ENCODE measurements around the gene TRIM23. TPM values are rescaled to one million over a fixed set of nuclear protein-coding genes. Genes with fewer than 3 reads are reported as not detected.

TRIM23 gene
- total and polyA plus RNA-seq, 2 donors (not counting 1 experiment from before 2014, with no cell fraction given): 3.1 to 21.0 TPM

- no peaks in the 10 kb centered on the region for H3K9me3 Mint-ChIP-seq (ENCODE audit: insufficient read depth)
- H3K4me3 Mint-ChIP-seq: no peak overlapping the region
- Histone ChIP-seq H3K4me1 (ENCODE audit: control insufficient read depth in 2 of 2, insufficient read depth in 2 of 2, low read length in 2 of 2) (peaks cover 7 to 14% of the 10 kb centered on the region in 2 donors), H3K36me3 (replicated peaks in 1 of 2; ENCODE audit: control extremely low read depth in 1 of 2, control insufficient read depth in 1 of 2, extremely low read depth in 1 of 2, insufficient read depth in 2 of 2, low read length in 1 of 2) (peaks cover 6 to 19% of the 10 kb centered on the region in 2 experiments), H3K79me2 (ENCODE audit: control insufficient read depth, insufficient read depth, low read length) (peaks cover 82% of the 10 kb centered on the region), H3K27me3 (replicated peaks in 1 of 4; ENCODE audit: control extremely low read depth in 1 of 4, control insufficient read depth in 3 of 4, insufficient read depth in 4 of 4, low read length in 3 of 4) (no peaks in the 10 kb centered on the region), H4K20me1 (ENCODE audit: control insufficient read depth, insufficient read depth, low read length, poor library complexity, severe bottlenecking) (peaks cover 6% of the 10 kb centered on the region), H2AFZ (ENCODE audit: insufficient read depth, low read depth, low read length, poor library complexity, severe bottlenecking) (no peak overlapping the region), H3K27ac (ENCODE audit: low read length in 2 of 2) (no peak overlapping the region), H3K9ac (ENCODE audit: low read length) (no peak overlapping the region), H3K4me3 (ENCODE audit: control extremely low read depth in 1 of 5, extremely low read depth in 1 of 5, insufficient read depth in 1 of 5, low read depth in 2 of 5, low read length in 4 of 5) (no peak overlapping the region), H3K4me2 (replicated peaks; ENCODE audit: low read depth, low read length, poor library complexity, severe bottlenecking) (no peak overlapping the region), H3K9me3 (ENCODE audit: control extremely low read depth in 1 of 3, control insufficient read depth in 2 of 3, insufficient read depth in 1 of 3, low read length in 2 of 3) (no peaks in the 10 kb centered on the region)
- 90% methylated on average over 2 of the region's 4 CpGs for WGBS (ENCODE audit: insufficient coverage)
- no peak for DNase-seq
- POLR2A ChIA-PET: no interaction called here
- H3K27ac Mint-ChIP-seq: no peak overlapping the region
- CTCF ChIA-PET: no interaction called here
- H3K4me1 Mint-ChIP-seq: peaks cover 28% of the 10 kb centered on the region
- TF ChIP-seq EZH2 (IDR thresholded peaks at IDR 0.05; ENCODE audit: borderline replicate concordance, insufficient read depth, low read depth, low read length, poor library complexity, severe bottlenecking): no peak
- no peak for ATAC-seq (ENCODE audit: low read depth)
- no peaks in the 10 kb centered on the region for H3K27me3 Mint-ChIP-seq
- intact Hi-C loops (cut with micrococcal nuclease): loop anchor here (5.0 kb wide), 1 partner anchor 138 kb away; the partner anchor contains the start of gene ADAMTS6
Measured at GRCh38 chr5:65620021-65620420, 4.1 kb downstream of the TRIM23 start.

- Histone ChIP-seq H3K9me3 (ENCODE audit: control extremely low read depth in 1 of 3, control insufficient read depth in 2 of 3, insufficient read depth in 1 of 3, low read length in 2 of 3) (no peaks in the 10 kb centered on the region), H3K4me1 (ENCODE audit: control insufficient read depth in 2 of 2, insufficient read depth in 2 of 2, low read length in 2 of 2) (no peaks in the 10 kb centered on the region), H3K9ac (ENCODE audit: low read length) (no peak overlapping the region), H3K4me3 (ENCODE audit: control extremely low read depth in 1 of 5, extremely low read depth in 1 of 5, insufficient read depth in 1 of 5, low read depth in 2 of 5, low read length in 4 of 5) (no peak overlapping the region), H4K20me1 (ENCODE audit: control insufficient read depth, insufficient read depth, low read length, poor library complexity, severe bottlenecking) (no peaks in the 10 kb centered on the region), H3K79me2 (ENCODE audit: control insufficient read depth, insufficient read depth, low read length) (peaks cover 18% of the 10 kb centered on the region), H3K36me3 (replicated peaks in 1 of 2; ENCODE audit: control extremely low read depth in 1 of 2, control insufficient read depth in 1 of 2, extremely low read depth in 1 of 2, insufficient read depth in 2 of 2, low read length in 1 of 2) (peaks cover 13 to 74% of the 10 kb centered on the region in 2 experiments), H2AFZ (ENCODE audit: insufficient read depth, low read depth, low read length, poor library complexity, severe bottlenecking) (no peak overlapping the region), H3K27ac (ENCODE audit: low read length in 2 of 2) (no peak overlapping the region), H3K4me2 (replicated peaks; ENCODE audit: low read depth, low read length, poor library complexity, severe bottlenecking) (no peak overlapping the region), H3K27me3 (replicated peaks in 1 of 4; ENCODE audit: control extremely low read depth in 1 of 4, control insufficient read depth in 3 of 4, insufficient read depth in 4 of 4, low read length in 3 of 4) (no peaks in the 10 kb centered on the region)
- no peaks in the 10 kb centered on the region for H3K9me3 Mint-ChIP-seq (ENCODE audit: insufficient read depth)
- WGBS (ENCODE audit: insufficient coverage): 100% methylated on average over 1 of the region's 4 CpGs
- CTCF ChIA-PET: no interaction called here
- POLR2A ChIA-PET: no interaction called here
- intact Hi-C loops (cut with micrococcal nuclease): no loop called here
- ATAC-seq (ENCODE audit: low read depth) (no peak), DNase-seq (no peak)
- H3K4me1 Mint-ChIP-seq: no peaks in the 10 kb centered on the region
- TF ChIP-seq EZH2 (IDR thresholded peaks at IDR 0.05; ENCODE audit: borderline replicate concordance, insufficient read depth, low read depth, low read length, poor library complexity, severe bottlenecking): no peak
- no peak for TF ChIP-seq CTCF (IDR thresholded peaks at IDR 0.05)
- H3K4me3 Mint-ChIP-seq: no peak overlapping the region
- no peaks in the 10 kb centered on the region for H3K27me3 Mint-ChIP-seq
- H3K27ac Mint-ChIP-seq: no peak overlapping the region
Measured at GRCh38 chr5:65612298-65612907, 11.7 kb downstream of the TRIM23 start.

Data from B cell (primary cell).